ENCODE measurements around the gene BCAS3. TPM values are rescaled to one million over a fixed set of nuclear protein-coding genes. Genes with fewer than 3 reads are reported as not detected.
"Not testable (repeated sequence)": the region's sequence is repeated elsewhere in the genome, so short reads cannot be mapped to it uniquely, and the experiment has no call there.

BCAS3 gene
- total and polyA plus RNA-seq, 9 donors: 9.4 to 37.0 (median 21.6) TPM

- Histone ChIP-seq H3K4me3 (no peak overlapping the region), H3K36me3 (no peaks in the 10 kb centered on the region), H3K27me3 (no peaks in the 10 kb centered on the region), H3K27ac (no peak overlapping the region), H3K4me1 (ENCODE audit: insufficient read depth) (no peaks in the 10 kb centered on the region), H3K9me3 (no peaks in the 10 kb centered on the region)
- TF ChIP-seq POLR2A (IDR thresholded peaks at IDR 0.05) (no peak), CTCF (IDR thresholded peaks at IDR 0.05) (no peak), EP300 (IDR thresholded peaks at IDR 0.05) (no peak)
- no peak for DNase-seq
- intact Hi-C loops (cut with DNase I): no loop called here
Measured at GRCh38 chr17:60862482-60862881, 184.8 kb downstream of the BCAS3 start.

- no peak for DNase-seq
- 79 to 83% (median 82%) methylated on average over 4 of the region's 4 CpGs for WGBS, 3 donors
- H3K4me3 ChIP-seq: no peak overlapping the region
- intact Hi-C loops (cut with DNase I): no loop called here
- H3K27me3 ChIP-seq: no peaks in the 10 kb centered on the region
- H3K36me3 ChIP-seq: no peaks in the 10 kb centered on the region
- H3K9me3 ChIP-seq: no peaks in the 10 kb centered on the region
- TF ChIP-seq EP300 (IDR thresholded peaks at IDR 0.05): no peak
- no peak for TF ChIP-seq CTCF (IDR thresholded peaks at IDR 0.05)
- TF ChIP-seq POLR2A (IDR thresholded peaks at IDR 0.05): no peak
- H3K4me1 ChIP-seq (ENCODE audit: insufficient read depth): no peaks in the 10 kb centered on the region
- H3K27ac ChIP-seq: no peak overlapping the region
Measured at GRCh38 chr17:60863892-60864707, 186.4 kb downstream of the BCAS3 start.

GRCh38 chr17:60864708-60865005 lies 187.0 kb downstream of the BCAS3 start:
- H3K27ac ChIP-seq: no peak overlapping the region
- intact Hi-C loops (cut with DNase I): no loop called here
- H3K4me1 ChIP-seq (ENCODE audit: insufficient read depth): no peaks in the 10 kb centered on the region
- WGBS, 3 donors: 82 to 88% (median 82%) methylated on average over 2 of the region's 2 CpGs
- H3K9me3 ChIP-seq: no peaks in the 10 kb centered on the region
- H3K36me3 ChIP-seq: no peaks in the 10 kb centered on the region
- DNase-seq: no peak
- no peak for TF ChIP-seq EP300 (IDR thresholded peaks at IDR 0.05)
- no peaks in the 10 kb centered on the region for H3K27me3 ChIP-seq
- no peak overlapping the region for H3K4me3 ChIP-seq

- Histone ChIP-seq H3K27me3 (no peaks in the 10 kb centered on the region), H3K4me1 (ENCODE audit: insufficient read depth) (no peaks in the 10 kb centered on the region), H3K4me3 (no peak overlapping the region), H3K27ac (no peak overlapping the region), H3K9me3 (no peaks in the 10 kb centered on the region), H3K36me3 (no peaks in the 10 kb centered on the region)
- TF ChIP-seq EP300 (IDR thresholded peaks at IDR 0.05): no peak
- TF ChIP-seq CTCF (IDR thresholded peaks at IDR 0.05): no peak
- no peak for TF ChIP-seq POLR2A (IDR thresholded peaks at IDR 0.05)
- intact Hi-C loops (cut with DNase I): no loop called here
- no peak for DNase-seq
- WGBS, 3 donors: 87 to 95% (median 91%) methylated on average over 2 of the region's 2 CpGs
Measured at GRCh38 chr17:60874772-60875171, 197.1 kb downstream of the BCAS3 start.

GRCh38 chr17:60886731-60887613 lies 209.3 kb downstream of the BCAS3 start:
- intact Hi-C loops (cut with DNase I); H3K36me3 ChIP-seq; H3K27me3 ChIP-seq; H3K9me3 ChIP-seq; DNase-seq; H3K4me3 ChIP-seq; H3K4me1 ChIP-seq (ENCODE audit: insufficient read depth); H3K27ac ChIP-seq: not testable (repeated sequence)
- 45 to 80% (median 77%) methylated on average over 21 to 22 of the region's 39 CpGs for WGBS, 3 donors

Measured in ovary (tissue), 9 donors.